HG03558 (cell line): Measurements from ENCODE around the gene TANC1.

Experiments
- ATAC-seq: cut with Tn5 transposase; IDR thresholded peaks from one replicate; pipeline ENCODE4 v1.9.1; 2021; ENCODE audit warnings: moderate number of reproducible peaks; ENCODE audit not compliant: unreplicated experiment; ENCODE audit errors: extremely low read depth

The TANC1 gene

GRCh38 chr2:158958365-158958764, 10.1 kb upstream of the TANC1 start:
- no peak for ATAC-seq

GRCh38 chr2:158960193-158960592, 8.2 kb upstream of the TANC1 start:
- ATAC-seq = no peak

DNA sequence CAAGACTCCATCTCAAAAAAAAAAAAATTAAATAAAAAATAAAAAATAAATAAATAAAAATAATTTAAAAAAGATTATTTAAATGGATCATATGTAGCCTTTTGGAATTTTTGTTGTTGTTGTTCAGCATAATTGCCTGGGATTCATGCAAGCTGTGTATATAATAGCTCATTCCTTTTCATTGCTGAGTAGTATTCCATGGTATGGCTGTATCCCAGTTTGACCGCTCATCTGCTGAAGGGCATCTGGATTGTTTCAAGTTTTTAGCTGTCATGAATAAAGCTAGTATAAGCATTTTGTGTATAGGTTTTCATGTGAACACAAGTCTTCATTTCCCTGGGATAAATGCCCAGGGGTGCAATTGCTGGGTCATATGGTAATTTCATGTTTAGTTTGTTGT, 6.4 kb upstream of the TANC1 start:
- ATAC-seq = no peak

- no peak for ATAC-seq
Measured at GRCh38 chr2:158963071-158963470, 5.4 kb upstream of the TANC1 start.

- no peak for ATAC-seq
Measured at GRCh38 chr2:158965107-158965506, 3.3 kb upstream of the TANC1 start.

- ATAC-seq = no peak
Measured at GRCh38 chr2:158965641-158966040, 2.8 kb upstream of the TANC1 start.

DNA sequence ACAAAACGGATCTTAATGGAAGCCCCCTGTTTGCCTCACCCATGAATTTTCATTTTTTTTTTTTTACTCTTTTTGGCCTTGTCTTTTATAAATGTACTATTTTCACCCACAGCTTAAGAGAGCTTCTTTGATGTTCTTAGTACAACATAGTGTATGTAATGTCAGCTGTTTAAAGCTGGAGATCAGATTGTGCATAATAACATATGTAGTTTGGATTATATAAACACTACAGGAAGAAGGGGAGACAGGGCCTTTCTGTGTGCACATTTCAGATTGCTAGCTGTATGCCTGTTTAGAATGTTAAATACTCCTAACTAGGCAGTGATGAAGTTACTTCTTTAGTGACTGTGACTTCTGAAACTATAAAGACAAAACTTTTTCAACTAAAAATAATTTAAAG, 2.1 kb upstream of the TANC1 start:
- no peak for ATAC-seq

- ATAC-seq = no peak
Measured at GRCh38 chr2:158967114-158967730, 1.2 kb upstream of the TANC1 start.

- ATAC-seq = no peak
Measured at GRCh38 chr2:158967731-158968395, 577 bp upstream of the TANC1 start.

- ATAC-seq = no peak
Measured at GRCh38 chr2:158969162-158969714, 798 bp downstream of the TANC1 start.

GRCh38 chr2:158969715-158970240, 1.3 kb downstream of the TANC1 start:
- ATAC-seq = no peak

DNA sequence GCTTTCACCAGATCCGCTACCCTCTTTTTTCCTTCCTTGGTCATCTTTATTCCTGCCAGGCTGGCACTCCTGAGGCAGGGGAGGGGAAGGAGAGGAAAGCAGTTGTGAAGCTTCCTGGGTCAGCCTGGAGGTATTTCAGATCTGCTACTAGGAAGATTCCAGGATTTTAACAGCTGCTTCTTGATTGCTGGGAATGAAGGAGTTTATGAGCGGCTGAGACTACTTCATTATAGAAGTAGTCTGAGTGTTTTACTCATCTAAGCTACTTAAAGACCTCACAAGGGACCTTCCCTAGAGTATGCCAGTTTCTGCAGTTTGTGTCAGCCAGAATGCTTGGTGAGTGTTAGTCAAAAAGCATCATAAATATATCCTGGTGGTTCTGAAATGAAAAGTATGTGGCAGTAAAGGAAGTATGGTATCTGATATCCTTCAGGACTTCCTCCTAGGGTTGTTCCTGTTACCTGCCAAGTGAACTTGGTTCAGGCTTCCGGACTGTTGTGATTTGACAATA, 1.9 kb downstream of the TANC1 start:
- ATAC-seq = no peak

GRCh38 chr2:158973116-158973956, 4.9 kb downstream of the TANC1 start:
- no peak for ATAC-seq

DNA sequence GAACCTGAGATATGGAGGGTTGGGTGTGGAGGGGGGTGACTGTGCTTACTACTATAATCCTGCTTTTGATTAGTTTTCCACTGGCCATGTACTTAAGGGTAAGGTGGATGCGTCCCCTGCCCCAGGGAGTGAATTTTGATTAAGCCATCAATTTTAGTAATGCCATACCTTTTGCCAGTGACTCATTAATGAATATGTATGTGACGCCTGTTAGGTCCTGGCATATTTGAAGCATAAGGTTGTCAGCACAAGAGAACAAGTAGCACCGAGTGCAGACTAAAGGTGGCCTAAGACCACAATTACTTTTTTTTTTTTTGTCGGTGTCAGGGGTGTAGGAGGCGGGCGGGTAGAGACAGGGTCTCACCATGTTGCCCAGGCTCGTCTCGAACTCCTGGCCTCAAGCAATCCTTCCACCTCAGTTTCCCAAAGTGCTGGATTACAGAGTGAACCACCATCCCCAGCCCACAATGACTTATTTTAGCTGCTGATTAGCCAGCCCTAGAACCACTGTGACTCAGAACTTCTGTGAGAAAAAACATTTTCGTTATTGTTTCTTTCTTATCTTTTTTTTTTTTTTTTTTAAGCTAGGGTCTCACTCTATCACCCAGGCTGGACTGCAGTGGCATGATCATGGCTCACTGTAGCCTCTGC, 7.0 kb downstream of the TANC1 start:
- ATAC-seq = no peak

DNA sequence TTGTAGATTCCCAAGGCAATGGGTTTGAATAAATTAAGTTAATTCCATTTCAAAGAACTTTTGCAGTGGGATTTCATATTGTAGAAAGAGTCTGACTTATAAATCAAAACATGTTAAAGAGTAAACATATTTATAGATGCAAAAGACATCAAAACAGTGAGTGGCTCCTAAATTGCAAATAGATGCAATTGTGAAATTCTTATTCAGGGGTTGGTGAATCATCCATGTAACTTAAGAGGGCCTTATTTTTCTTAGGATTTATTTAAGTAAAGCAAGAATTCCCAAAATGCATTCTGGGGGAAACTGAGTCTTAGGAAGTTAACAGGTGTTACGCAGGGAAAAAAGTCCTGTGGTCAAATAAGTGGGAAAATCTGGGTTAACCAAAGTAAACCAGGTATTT, 11.3 kb downstream of the TANC1 start:
- ATAC-seq = no peak

DNA sequence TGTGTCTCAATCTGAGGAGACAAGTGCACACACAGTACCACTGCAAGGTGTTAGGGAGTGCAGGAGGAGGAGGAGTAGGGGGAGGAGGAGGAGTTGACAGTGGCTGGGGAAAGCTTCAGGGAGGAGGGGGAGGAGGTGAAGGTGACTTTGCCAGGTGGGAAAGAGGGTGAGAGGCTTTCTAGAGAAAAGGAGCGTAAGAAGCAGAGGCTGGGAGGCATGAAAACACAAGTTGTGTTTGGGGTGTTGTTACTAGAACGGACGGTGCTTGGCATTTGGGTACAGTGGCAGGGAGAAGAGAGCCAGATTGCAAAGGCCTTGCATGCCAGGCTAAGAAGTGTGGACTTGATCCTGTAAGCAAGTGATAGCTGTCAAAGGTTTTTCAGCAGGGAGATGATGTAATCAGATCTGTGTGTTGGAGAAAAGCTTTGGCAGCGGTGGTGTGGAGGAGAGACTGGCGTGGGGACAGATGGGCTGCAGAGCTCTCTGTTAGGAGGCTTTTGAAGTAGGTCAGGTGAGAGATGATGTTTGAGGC, 16.2 kb downstream of the TANC1 start:
- no peak for ATAC-seq

- ATAC-seq = no peak
Measured at GRCh38 chr2:158988501-158988900, 20.1 kb downstream of the TANC1 start.

- no peak for ATAC-seq
Measured at GRCh38 chr2:158989165-158989564, 20.7 kb downstream of the TANC1 start.

GRCh38 chr2:158990397-158991214, 22.2 kb downstream of the TANC1 start:
- ATAC-seq = no peak
